GM19240 (cell line): ENCODE results near the gene STAB1.

ENCODE experiments used
- DNase-seq: peaks from one replicate; pipeline ENCODE4 v3.0.0; 2011; ENCODE audit warnings: low spot score; ENCODE audit not compliant: insufficient read length

The STAB1 gene

DNA sequence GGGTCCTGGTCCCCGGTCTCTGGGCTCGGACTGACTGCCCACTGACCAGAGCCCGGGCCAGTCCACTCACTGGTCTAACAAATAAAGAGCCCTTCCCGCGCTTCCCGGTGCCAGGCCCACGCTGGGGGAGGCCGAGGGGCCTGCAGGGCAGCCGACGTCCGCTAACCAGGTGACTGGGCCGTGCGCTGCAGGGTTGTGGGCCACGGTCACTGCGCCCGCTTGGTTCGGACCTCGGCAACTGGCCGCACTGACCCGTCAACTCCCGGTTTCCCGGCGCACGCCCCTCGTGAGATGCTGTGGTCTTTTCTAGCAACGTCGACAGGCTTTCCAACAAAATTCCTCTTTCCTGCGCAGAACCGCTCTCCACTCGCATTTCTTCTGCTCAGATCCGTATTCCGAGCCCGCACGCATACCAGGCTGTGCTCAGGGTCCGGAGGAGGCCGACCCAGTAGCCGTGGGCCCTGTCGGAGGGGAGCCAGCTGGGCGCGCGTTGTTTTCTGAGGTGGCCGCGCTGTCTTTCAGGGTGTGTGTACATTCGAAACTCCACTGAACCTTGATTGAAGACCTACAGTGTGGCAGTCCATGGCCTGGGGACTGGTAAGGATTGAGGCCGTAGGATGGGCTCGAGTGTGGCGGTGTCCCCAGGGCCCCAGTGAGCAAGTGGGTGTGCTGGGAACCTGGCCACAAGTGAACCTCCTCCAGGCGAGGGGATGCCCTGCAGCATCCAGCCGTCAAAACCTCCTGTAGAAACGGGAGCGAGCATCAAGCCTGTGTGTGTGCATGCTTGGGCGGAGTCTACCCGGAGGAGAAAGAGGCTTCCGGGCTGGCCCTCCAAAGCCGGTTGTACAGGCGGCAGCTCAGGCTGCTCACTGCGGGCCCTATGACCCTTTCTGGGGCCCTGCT lies 39.4 kb downstream of the STAB1 start:
- peak; percentile 3 for DNase-seq

DNA sequence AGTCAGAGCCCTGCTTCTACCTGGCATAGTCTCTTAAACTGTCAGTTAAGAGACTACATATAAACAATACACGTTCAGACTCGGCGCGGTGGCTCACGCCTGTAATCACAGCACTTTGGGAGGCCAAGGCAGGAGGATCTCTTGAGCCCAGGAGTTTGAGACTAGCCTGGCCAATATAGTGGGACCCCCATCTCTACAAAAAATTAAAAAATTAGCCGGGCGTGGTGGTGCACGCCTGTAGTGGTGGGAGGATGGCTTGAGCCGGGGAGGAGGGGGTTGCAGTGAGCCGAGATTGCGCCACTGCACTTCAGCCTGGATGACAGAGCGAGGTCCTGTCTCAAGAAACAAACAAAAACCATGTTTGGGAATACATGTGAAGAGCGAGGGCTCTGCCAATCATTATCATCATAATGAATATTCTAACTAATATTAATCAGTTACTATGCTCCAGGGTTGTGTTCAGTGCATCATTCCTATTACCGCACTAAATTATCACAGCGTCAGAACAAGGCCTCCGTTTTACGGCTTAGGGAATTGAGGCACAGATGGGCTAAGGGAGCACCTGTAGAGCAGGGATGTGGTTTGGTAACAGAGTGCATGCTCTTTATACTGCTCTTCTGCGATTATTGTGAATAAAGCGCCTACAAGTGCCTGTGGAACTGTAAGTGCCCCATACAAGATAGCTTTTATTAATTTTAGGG lies 40.4 kb downstream of the STAB1 start:
- no peak for DNase-seq

DNA sequence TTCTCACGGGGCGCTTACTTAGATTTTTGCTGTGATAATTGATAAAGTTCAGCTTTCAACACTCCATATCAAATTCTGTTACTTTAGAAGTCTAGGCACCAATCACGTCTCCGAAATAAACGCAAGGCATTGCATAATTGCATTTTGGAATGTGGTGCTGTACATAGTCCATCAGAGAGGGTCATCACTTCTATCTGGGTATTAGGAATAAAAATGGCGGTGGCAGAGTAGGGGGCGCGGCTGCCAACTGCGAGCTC lies 40.9 kb downstream of the STAB1 start:
- no peak for DNase-seq

DNA sequence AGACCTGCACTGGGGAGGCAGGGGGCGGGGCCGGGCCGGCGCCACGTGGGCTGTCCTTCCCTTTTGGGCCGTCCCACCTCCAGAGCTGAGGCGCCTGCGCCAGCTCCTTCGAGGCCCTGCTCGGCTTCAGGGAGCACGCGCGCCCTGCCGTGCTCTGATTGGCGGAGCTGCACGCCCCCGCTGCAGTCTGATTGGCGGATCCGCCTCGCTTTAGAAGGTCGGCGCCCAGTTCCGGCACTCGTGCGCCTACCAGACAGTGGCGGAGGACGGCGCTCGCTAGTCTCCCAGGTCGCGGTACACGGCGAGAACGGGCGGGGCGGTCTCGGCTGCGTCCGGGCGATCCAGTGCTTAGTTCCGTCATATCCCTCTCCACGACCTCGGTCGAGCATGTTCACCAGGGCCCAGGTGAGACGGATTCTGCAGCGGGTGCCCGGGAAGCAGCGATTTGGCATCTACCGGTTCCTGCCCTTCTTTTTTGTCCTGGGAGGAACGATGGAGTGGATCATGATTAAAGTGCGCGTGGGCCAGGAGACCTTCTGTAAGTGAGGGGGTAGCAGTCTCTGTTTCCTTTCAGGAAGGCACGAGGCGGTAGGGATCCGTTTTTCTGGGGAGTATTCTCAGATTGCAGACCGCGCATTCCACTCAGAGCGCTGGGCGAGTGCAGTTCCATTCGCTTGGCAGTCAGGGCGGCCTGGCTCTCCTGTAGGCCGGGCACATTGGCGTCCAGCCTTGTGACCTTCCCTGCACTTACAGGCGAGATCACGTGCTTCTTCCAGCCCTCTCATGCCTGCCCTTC lies 41.4 kb downstream of the STAB1 start, which contains the start of gene UQCC5:
Gene UQCC5, plus strand, starts transcription at position 237 of the 796 bp plus-strand sequence. Its CDS starts 151 bp downstream, at position 388.
- peak; percentile 99 for DNase-seq

DNA sequence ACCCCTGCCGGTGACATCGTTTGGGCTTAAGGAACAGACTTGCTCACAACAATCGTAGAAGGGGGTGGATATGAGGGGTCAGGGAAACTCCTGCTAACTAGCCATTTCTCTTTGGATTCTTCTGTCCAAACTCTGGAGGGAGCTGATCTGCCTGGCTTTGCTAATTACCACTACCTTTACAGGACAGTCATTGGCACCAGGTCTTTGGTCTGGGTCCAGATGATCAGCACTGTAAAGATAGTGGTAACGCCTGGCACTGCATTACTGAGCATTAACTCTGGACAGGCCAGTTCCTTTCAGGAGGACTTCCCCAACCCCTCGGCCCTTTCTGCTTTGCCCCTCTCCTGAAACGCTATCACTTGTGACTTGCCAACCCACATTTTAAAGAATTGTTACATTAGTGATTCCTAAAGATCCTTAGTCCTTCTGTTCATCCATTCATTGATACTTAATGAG lies 42.1 kb downstream of the STAB1 start:
- DNase-seq = no peak

DNA sequence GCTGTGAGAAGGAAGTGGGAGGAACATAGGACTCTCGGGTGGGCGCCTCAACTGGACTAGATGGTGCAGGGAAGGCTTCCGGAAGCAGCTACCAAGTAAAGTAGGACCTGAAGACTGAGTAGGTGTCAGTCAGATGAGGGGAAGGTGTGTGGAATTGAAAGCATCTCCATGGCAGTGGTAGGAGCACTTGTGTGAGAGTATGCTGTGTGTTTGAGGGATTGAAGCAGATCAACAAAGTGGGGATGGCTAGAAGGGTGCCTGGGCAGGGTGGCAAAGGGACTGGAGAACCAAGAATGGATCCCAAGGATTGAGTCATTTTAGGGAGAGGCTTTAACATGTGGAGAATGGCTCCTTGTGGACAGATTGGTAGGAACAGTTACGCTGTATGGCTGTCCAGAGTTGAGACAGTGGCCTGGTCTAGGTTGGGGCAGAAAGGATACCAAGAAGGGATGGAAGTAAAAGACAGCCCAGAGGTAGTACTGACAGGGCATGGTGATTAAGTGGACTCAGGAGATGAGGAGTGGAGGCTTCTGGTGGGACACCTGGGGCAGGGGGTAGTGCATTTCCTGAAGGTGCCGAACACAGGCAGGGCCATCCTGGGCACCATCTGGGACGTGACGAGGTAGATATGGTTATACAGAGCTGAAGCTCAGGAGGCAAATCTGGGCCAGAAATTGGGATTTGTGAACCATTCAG lies 42.7 kb downstream of the STAB1 start:
- no peak for DNase-seq

DNA sequence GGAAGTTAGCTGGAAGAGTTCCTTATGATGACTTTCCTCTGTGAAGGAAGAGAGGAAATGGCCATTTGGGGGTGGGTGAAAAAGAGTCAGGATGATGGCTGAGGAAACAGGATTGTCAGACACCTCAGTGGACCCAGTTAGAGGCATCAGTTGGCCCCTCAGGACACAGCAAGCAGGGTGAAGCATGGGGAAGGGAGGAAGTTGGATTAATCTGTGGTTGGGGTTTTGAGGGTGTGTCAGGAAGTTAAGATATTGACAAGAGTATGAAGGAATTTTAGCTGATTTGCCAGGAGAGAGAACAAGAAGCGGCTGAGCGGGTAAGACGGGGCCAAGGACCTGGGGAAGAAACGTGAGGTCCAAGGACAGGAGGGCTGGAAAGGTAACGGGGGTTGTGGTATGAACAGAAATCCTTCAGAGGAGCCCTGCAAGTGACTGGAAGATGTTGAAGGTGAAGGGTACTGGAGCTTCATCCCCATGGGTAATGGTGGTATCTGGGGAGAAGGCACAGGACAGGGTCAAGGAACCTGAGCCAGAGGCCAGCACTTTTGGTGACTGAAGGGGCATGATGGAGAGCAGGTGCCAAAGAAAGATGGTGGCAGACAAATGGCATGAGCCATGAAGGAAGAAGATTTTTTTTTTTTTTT lies 44.0 kb downstream of the STAB1 start:
- no peak for DNase-seq

DNA sequence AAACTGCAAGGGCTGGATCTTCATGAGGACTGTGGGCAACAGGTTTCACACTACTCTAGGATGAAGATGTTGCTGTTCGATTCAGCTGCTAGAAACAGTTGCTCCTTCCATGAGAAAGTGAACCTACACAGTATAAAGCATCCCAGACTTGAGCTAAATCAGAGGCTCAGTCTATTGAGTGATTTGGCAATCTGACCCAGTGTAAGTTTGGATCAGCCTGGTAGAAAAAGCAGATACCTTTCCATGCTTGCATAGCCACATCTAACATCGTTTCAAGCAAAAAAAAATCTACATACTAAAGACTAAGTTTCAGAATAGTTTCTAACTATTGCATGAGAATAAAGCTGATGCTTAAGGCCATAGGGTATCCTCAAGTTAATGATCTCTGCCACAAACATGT lies 45.9 kb downstream of the STAB1 start:
- no peak for DNase-seq

DNA sequence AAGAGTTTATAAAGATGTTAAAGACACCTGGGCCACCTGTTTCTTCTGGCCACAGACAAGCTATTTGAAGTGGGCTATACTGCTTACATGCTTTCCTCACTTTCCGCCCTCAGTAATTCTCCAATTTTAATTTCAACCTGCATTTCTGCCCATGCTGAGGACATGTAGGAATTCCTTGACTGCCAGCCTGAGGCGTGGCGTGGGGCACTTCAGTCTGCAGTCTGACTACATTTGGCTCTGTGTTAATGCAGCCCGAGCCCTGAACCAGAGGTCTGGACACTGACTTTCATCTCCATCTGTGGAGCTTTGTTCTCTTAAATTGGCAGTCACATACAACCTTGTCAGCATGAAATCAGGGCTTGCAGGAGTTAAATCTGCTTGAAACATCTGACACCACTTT lies 49.8 kb downstream of the STAB1 start:
- no peak for DNase-seq

DNA sequence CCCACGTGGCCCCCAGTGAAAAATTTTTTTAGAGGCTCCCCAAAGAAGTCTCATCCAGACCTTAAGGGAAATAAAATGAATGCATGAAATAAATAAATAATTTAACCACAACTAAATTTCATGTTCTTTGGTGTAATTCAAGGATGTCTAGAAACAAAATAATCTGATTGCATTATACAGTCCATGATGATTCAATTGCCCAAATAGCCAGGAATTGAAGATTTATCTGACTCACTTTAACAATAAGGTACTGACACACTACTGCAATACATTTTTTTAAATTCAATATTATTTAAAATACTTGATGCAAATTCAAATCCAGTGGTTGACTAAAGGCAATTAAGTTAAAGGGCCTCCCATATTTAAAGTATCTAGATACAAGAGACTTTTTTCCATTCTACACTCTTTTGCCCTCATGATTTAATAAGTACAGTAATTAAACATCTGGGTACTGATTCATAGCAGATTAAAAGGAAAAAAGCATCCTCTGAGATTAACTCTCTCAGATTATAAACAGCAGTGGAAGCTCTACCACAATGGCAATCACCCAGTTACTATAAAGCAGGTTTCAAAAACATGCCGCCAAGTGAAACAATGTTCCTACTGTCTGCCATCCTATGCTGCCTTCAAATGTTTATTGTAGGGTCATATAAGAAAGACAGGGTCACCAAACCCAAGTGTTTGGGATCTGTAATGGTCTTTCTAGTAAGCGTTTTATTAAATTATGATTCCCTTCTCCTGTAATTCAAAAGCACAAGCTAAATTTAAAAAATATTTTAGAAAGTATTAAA lies 51.2 kb downstream of the STAB1 start:
- DNase-seq = no peak

DNA sequence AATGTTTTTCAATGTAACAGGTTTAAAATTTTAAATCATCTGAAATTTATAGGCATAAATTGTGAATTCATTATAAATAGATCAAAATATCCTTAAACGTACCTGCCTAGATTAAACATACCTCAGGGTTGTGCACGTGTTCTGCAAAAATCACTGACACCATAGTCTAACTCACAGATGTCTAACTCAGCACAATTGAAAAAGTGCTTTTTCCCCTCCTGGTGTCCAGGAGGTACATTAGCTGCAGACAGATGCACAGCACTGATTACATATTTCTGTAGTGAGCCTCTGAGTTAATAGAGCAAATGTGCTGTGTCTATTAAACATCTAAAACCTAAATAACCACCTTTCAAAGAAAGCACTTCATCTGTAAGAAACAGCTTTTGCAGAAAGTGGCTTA lies 52.0 kb downstream of the STAB1 start:
- no peak for DNase-seq

DNA sequence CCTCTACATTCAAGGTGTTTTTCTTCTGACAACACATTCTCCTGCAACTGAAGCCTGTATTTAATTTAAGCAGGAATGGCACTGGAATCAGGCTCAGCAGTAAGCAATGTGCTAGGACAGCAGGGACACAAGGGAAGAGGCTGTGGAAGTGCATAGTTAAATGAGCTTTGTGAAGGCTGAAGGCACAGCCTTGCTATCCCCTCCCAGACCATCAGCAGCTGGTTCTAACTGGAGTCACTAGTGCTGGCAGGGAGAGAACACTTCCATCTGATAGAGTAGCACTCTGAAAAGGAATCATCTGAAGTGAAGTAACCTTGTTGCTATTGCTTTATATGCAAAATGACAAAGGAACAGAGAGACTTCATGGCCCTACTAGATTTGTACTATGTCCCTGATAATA lies 56.0 kb downstream of the STAB1 start:
- no peak for DNase-seq

DNA sequence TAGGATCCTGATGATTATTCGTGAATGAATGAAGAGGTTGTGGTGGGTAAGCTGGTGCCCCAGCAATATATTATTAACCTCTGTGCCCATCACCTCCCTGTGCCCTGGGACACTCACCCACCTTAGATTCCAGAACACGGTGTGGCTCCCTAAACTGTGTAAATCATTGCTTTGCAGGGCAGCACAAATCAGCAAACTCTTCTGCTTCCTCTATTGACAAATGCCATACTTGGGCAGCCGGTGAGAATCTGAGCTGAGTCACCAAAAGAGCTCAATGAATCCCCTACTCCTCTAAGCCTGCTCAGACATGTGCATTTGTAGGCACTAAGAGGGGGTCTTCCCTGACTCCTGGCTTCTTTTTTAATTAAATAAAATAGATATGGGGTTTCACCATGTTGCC lies 57.0 kb downstream of the STAB1 start:
- no peak for DNase-seq

DNA sequence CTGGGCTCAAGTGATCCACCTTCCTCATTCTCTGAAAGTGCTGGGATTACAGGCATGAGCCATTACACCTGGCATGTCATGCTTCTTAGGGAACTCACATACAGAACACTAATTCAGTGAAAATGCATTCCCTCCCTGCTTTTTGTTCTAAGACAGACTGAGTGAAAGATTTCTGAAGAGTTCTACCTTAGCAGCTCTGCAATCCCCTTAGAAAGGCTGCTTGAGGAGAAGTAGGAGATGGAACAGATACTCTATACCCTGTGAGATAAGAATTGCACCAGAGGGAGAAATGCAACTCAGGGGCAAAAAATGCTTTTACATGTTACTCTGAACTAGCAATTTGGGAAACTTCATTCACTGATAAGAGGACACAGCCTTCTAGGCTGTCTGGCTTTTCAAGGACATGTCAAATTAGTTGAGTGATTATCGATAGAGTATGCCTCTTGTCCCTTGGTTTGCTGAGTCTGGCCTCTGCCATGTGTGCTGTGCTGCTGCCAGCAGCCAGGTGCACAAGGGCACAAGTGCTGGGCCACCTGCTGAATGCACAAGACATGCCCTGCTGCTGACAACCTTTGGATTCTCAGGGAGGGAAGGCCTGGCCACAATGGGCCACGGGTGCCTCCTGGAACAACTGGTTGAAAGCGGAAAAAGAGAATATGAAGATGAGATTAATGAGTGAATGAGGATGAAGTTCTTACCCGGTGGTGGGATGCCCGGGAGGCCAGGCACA lies 59.1 kb downstream of the STAB1 start:
- DNase-seq = no peak

DNA sequence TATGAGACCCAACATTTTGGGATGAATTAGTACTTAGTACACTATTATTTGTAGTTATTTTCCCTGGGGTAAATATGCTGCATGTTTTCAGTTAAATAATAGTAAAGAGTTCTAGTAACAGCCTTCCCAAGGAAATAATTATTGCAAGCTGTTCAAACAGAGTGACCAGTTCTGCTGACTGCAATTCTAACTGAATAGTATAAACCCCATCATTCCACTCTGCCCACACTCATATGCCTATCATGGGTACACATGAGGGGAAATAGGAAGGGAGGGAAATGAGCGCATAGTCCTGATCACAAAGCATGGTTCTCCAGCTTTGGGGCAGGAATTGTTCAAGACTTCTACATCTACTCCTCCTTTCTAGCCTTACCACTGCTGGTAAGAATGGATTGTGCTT lies 59.9 kb downstream of the STAB1 start:
- DNase-seq = no peak

DNA sequence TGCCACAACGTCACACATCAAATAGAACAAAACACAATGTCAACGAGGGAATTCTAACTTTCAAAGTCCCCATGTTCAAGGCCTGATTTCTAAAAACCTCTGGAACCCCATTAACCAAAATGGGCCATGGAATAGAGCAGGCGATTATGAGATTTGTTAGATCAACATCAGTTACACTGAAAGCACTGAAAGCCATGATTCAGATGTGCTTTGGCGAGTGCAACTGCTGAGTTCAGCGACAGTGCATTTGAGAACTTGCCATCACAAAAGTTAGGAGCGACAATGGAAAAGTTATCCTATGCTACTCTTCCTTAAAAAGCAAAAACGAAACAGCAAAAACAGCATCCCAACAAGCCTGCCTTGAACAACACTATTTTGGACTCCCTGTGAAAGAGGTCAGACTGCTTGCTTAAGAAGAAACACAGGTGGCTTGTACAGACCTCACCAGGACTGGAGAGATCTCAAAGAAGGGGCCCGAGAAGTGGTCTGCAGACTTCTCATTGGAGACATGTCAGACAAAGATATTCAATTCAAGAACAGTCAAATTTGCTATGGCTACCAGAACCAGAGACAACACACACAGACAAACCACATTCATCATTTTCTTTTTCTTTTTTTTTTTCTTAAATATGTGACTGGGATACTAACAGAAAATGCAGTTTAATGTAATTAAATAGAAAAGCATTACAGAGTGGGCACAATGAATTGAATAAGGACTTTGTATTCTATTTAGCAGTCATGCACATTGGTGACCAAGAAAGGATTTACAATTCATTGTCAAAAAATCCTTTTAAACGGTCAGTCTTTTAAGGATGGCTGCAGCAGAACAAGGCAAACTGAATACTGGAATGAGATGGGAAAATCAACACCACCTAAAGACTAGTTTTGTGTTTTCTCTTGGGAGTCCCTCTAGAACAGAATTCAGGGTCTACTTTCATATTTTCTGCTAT lies 62.1 kb downstream of the STAB1 start:
- no peak for DNase-seq

DNA sequence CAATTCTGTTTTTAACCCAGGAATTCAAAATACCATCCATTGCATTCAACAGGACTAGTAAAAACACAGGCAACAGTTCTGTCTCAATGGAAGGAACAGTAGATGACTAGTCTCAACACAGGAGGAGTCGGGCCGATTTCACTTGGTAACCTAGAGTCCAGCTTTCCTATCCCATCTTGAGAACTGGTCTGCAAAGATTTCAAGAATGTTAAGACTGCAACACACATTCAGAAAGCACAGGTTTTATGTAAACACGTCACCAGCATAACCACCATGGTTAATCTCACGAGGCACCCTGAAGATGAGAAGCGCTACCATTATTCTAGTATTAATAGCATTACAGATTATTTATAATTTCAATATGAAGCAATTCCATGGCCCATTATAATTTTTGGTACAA lies 63.3 kb downstream of the STAB1 start:
- DNase-seq = no peak

DNA sequence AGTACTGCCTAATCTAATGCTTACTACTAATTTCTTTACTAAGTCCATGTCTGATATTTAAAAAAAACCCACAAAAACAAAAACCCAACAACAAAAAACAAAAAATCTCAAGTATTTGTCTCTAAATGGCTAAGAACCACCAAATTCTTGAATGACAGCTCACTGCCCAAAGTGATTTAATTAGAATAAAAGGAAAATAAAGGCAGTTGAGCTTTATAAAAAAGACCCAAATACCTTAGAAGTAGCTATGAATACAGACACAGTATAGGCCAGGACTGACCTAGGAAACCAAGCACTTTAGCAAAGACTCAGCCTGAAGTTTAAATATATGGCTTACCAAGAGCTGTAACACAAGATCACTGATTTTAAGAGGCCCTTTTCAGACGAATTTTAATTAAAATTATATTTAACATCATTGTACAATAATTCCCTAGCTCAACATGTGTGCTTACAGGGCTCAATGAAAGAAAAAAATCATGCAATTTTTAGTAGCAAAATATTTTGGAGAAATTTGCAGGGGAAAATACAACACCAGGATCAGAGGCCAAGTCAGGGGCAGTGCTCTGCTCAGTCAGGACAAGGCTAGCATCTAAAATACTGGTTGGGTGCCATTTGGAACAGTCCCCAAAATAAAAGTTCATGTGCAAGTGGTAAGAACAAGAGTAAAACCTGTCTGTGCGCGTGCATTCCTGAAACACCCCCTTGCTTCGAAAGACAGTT lies 66.0 kb downstream of the STAB1 start:
- DNase-seq = no peak
